ENCODE measurements around the gene MLN. TPM values are rescaled to one million over a fixed set of nuclear protein-coding genes. Genes with fewer than 3 reads are reported as not detected.

Gene MLN
- total RNA-seq, 2 donors from 2014 or later, result 0.48 TPM; not detected in 1

DNA sequence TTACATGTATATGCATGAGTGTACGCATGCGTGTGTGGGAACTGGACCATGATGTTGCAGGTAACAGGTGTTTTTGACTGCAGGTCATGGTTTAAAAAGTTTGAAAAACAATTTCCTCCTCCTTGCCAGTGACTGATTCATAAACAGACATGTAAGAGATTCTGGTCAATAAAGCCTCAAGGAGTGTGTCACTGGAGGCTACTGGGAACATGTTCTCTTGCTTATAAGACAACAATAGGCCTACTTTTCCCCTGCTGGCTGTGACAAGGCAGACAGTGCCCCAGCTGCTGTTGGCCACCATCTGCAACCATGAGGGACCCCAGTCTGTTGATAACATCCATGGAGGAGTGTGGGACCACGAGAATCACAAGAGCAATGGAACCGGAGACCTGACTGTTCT, 27.6 kb downstream of the MLN start:
- TF ChIP-seq CTCF (IDR thresholded peaks at IDR 0.05), result no peak
- intact Hi-C loops (cut with DNase I), result no loop called here
- Histone ChIP-seq H3K36me3 (peaks cover 57% of the 10 kb centered on the region), H3K4me1 (peaks cover 4% of the 10 kb centered on the region), H3K4me3 (no peak overlapping the region), H3K27me3 (no peaks in the 10 kb centered on the region), H3K27ac (no peak overlapping the region), H3K9me3 (no peaks in the 10 kb centered on the region), H3K9ac (ENCODE audit: low read depth in 2 of 2, low read length in 2 of 2) (no peak overlapping the region)
- no peak for DNase-seq

DNA sequence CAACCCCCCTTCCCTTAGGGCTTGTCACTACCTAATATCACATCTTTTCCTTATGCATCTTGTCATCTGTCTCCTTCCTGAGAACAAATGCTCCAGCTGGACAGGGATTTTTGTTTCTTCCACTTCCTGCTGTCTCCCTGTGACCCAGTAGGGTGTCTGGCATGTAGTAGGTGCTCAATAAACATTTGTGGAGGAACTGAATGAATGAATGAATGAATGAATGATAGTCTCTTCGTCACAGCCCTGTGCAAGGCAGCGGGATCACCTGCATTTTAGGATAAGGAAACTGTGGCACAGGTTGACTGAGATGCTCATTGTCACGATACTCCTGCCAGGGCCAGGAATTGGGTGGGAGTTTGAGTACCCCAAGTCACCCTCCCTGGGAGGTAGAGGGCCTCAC, 29.0 kb downstream of the MLN start:
- Histone ChIP-seq H3K9me3 (no peaks in the 10 kb centered on the region), H3K4me3 (no peak overlapping the region), H3K27ac (no peak overlapping the region), H3K4me1 (peaks cover 4% of the 10 kb centered on the region), H3K9ac (ENCODE audit: low read depth in 2 of 2, low read length in 2 of 2) (no peak overlapping the region), H3K27me3 (no peaks in the 10 kb centered on the region), H3K36me3 (peaks cover 48% of the 10 kb centered on the region)
- no peak for DNase-seq
- no peak for TF ChIP-seq CTCF (IDR thresholded peaks at IDR 0.05)
- intact Hi-C loops (cut with DNase I), result no loop called here

GRCh38 chr6:33772902-33773472, 30.8 kb downstream of the MLN start:
- TF ChIP-seq CTCF (IDR thresholded peaks at IDR 0.05), result no peak
- Histone ChIP-seq H3K4me1 (peaks cover 4% of the 10 kb centered on the region), H3K27ac (no peak overlapping the region), H3K9me3 (no peaks in the 10 kb centered on the region), H3K27me3 (no peaks in the 10 kb centered on the region), H3K36me3 (peaks cover 35% of the 10 kb centered on the region), H3K4me3 (no peak overlapping the region), H3K9ac (ENCODE audit: low read depth in 2 of 2, low read length in 2 of 2) (no peak overlapping the region)
- no peak for DNase-seq
- intact Hi-C loops (cut with DNase I), result no loop called here

- Histone ChIP-seq H3K36me3 (peaks cover 28% of the 10 kb centered on the region), H3K9me3 (no peaks in the 10 kb centered on the region), H3K9ac (ENCODE audit: low read depth in 2 of 2, low read length in 2 of 2) (peak overlapping the region; percentile 8 to 54), H3K27ac (peak overlapping the region; percentile 19), H3K4me3 (no peak overlapping the region), H3K4me1 (peaks cover 4% of the 10 kb centered on the region), H3K27me3 (no peaks in the 10 kb centered on the region)
- intact Hi-C loops (cut with DNase I), result no loop called here
- no peak for TF ChIP-seq CTCF (IDR thresholded peaks at IDR 0.05)
- DNase-seq, result no peak
Measured at GRCh38 chr6:33772082-33772830, 31.5 kb downstream of the MLN start.

DNA sequence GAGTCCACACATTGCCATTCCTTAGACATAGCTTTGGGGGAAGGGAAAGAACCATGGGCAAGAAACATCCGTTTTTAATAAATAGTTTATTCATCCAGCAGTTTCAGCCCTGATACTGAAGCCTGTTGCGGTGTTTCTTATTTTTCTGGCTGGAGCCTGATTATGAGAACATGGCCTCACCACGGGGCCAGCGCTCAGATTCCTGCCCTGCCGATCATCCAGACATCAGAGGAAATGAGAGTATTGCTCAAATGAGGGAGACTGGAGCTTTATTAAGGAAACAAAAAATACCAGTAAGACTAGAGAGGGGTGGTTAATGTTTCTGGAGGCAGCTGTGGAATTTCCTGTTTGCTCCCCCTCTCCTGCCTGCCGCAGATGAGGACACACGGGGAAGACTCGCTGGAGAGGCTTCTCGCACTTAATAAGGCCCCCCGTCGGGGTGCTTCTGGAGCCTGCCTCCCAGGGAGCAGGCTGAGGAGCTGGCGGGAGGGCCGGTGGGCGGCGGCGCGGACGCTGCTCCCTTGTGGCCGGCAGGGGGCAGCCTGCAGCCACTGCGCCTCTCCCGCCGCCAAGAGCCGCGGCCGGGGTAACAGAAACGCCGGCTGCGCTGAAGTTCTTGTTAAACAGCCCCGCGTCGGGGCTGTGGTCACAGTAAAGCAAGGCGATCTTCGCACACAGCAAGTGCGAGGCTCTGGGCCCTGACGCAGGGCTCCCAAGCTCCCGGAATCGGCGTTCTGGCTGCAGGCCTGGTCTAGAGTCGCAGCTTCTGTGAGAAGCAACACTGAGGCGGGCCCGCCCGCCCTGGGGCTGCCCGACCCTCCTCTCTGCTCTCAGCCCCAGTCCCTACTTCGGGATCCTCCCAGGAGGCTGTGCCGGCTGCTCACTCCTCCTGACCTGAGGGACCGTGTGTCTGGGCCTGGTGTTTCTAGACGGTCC, 32.4 kb downstream of the MLN start:
- Histone ChIP-seq H3K36me3 (peaks cover 20% of the 10 kb centered on the region), H3K9ac (ENCODE audit: low read depth in 2 of 2, low read length in 2 of 2) (peak overlapping the region; percentile 24 to 54), H3K27me3 (no peaks in the 10 kb centered on the region), H3K9me3 (no peaks in the 10 kb centered on the region), H3K4me1 (peaks cover 4% of the 10 kb centered on the region), H3K27ac (peak overlapping the region; percentile 19), H3K4me3 (no peak overlapping the region)
- TF ChIP-seq CTCF (IDR thresholded peaks at IDR 0.05), result peak; percentile 98
- intact Hi-C loops (cut with DNase I), result loop anchor here (2.0 kb wide), 1 partner anchor 255 kb away; no protein-coding TSS in a partner anchor
- DNase-seq, result peak; percentile 56

Measured in colonic mucosa (tissue), 4 donors.